Endothelial cell of umbilical vein (primary cell): ENCODE data around the gene ST6GALNAC2. TPM values are rescaled to one million over a fixed set of nuclear protein-coding genes. Genes with fewer than 3 reads are reported as not detected.

Experiments
- BruUV-seq: library from RNA; stranded (reverse); fragments of 400-500 nt; replicated peaks from 2 replicates; lab custom pipeline; 2021; lab: Mats Ljungman, UMichigan
- CTCF ChIA-PET: fragments of 300-600, 350-600 bp; sonication (Branson Sonifier 250); formaldehyde crosslinking; loops from one replicate; lab custom pipeline; 2021; ENCODE audit warnings: antibody characterized with exemption, inconsistent platforms; lab: Charles Lee
- POLR2A ChIA-PET: fragments of 300-600, 350-600 bp; sonication (Branson Sonifier 250); formaldehyde crosslinking; loops from one replicate; lab custom pipeline; 2021; ENCODE audit warnings: antibody characterized with exemption, inconsistent platforms; lab: Charles Lee
- DNase-seq: peaks from one replicate; pipeline ENCODE4 v3.0.0-alpha.2; 2011; ENCODE audit warnings: low read depth, low spot score
- FAIRE-seq: peaks from 2 replicates; lab custom pipeline; 2011; peaks lifted over from hg19 to GRCh38; lab: Jason Lieb, UNC
- H2AFZ ChIP-seq: 2 replicates; pipeline ENCODE4 v1.6.0; 2012; ENCODE audit warnings: low read depth, low read length, control low read depth, inconsistent platforms
- H3K27ac ChIP-seq: 2 replicates; pipeline ENCODE4 v1.5.1; 2011; ENCODE audit warnings: low read depth, mild to moderate bottlenecking, control low read depth, low read length, moderate library complexity; ENCODE audit not compliant: insufficient read depth
- H3K27me3 ChIP-seq, 2 experiments: 2 replicates each; pipeline versions ENCODE4 v1.6.0 to v1.6.1; 2011; ENCODE audit warnings: low read length in 2 of 2, mixed read lengths in 1 of 2; ENCODE audit not compliant: control insufficient read depth in 2 of 2, insufficient read depth in 2 of 2
- H3K36me3 ChIP-seq, 2 experiments: 2 replicates in 1 of 2; 3 replicates in 1 of 2; pipeline ENCODE4 v1.5.1; 2011; ENCODE audit warnings: low read length in 2 of 2, mild to moderate bottlenecking in 1 of 2, moderate library complexity in 1 of 2; ENCODE audit not compliant: control insufficient read depth in 2 of 2, insufficient read depth in 2 of 2; ENCODE audit errors: extremely low read depth in 1 of 2
- H3K4me1 ChIP-seq: 3 replicates; pipeline ENCODE4 v1.5.1; 2011; ENCODE audit warnings: mild to moderate bottlenecking, low read length; ENCODE audit not compliant: control insufficient read depth, insufficient read depth; ENCODE audit errors: extremely low read depth
- H3K4me2 ChIP-seq: 2 replicates; pipeline ENCODE4 v1.6.1; 2011; ENCODE audit warnings: low read length, control low read depth, mixed read lengths; ENCODE audit not compliant: insufficient read depth
- H3K4me3 ChIP-seq, 3 experiments: fragments of 200-600 bp in 1 of 3; sonication (generic), shearing (Covaris generic) in 1 of 3; replicated peaks in 1 of 3; 2 replicates each; pipeline ENCODE4 v1.5.1; 2011 to 2016; ENCODE audit warnings: control low read depth in 3 of 3, low read length in 3 of 3, mild to moderate bottlenecking in 2 of 3, inconsistent platforms in 1 of 3, low read depth in 1 of 3, moderate library complexity in 1 of 3; ENCODE audit not compliant: insufficient read depth in 1 of 3
- H3K79me2 ChIP-seq: 2 replicates; pipeline ENCODE4 v1.6.0; 2012; ENCODE audit warnings: low read length, inconsistent platforms; ENCODE audit not compliant: control insufficient read depth, insufficient read depth
- H3K9ac ChIP-seq: replicated peaks from 2 replicates; pipeline ENCODE3; 2011; ENCODE audit warnings: low read length, control low read depth; ENCODE audit not compliant: insufficient read depth; ENCODE audit errors: extremely low read depth
- H3K9me1 ChIP-seq: replicated peaks from 3 replicates; pipeline ENCODE4 v1.6.0; 2011; ENCODE audit warnings: mild to moderate bottlenecking, low read length; ENCODE audit not compliant: control insufficient read depth, insufficient read depth; ENCODE audit errors: extremely low read depth
- H3K9me3 ChIP-seq: replicated peaks from 2 replicates; pipeline ENCODE4 v1.5.1; 2012; ENCODE audit warnings: low read length, inconsistent platforms; ENCODE audit not compliant: control insufficient read depth, insufficient read depth
- H4K20me1 ChIP-seq: replicated peaks from 2 replicates; pipeline ENCODE3; 2011; ENCODE audit warnings: mild to moderate bottlenecking, low read length; ENCODE audit not compliant: control insufficient read depth, insufficient read depth; ENCODE audit errors: extremely low read depth
- CTCF ChIP-seq, 2 donors: IDR thresholded peaks; 1 replicate in 1 of 2; 2 replicates in 1 of 2; pipeline ENCODE4 v1.5.1; 2011; ENCODE audit warnings: low read length in 2 of 2, mild to moderate bottlenecking in 2 of 2, moderate library complexity in 2 of 2, control low read depth in 1 of 2, inconsistent platforms in 1 of 2, low read depth in 1 of 2; ENCODE audit not compliant: insufficient read depth in 1 of 2; ENCODE audit errors: extremely low read depth in 1 of 2
- EZH2 ChIP-seq: IDR thresholded peaks from 2 replicates; pipeline ENCODE4 v1.6.1; 2012; ENCODE audit warnings: borderline replicate concordance, low read depth, mild to moderate bottlenecking, moderate library complexity, low read length, inconsistent platforms; ENCODE audit not compliant: severe bottlenecking
- FOS ChIP-seq: IDR thresholded peaks from 2 replicates; pipeline ENCODE4 v1.6.1; 2011; ENCODE audit warnings: mild to moderate bottlenecking, low read length, moderate library complexity, borderline replicate concordance; ENCODE audit not compliant: insufficient read depth
- GATA2 ChIP-seq: IDR thresholded peaks from 2 replicates; pipeline ENCODE4 v1.7.0; 2011; ENCODE audit warnings: low read depth, mild to moderate bottlenecking, moderate library complexity, mixed read lengths, low read length; ENCODE audit not compliant: insufficient read length, insufficient read depth
- JUN ChIP-seq: IDR thresholded peaks from 2 replicates; pipeline ENCODE4 v1.6.1; 2011; ENCODE audit warnings: borderline replicate concordance, low read depth; ENCODE audit not compliant: insufficient read length, insufficient read depth
- MYC ChIP-seq: IDR thresholded peaks from one replicate; pipeline ENCODE4 v1.6.1; 2011; ENCODE audit warnings: mild to moderate bottlenecking, low read depth, low read length
- POLR2A ChIP-seq: IDR thresholded peaks from 2 replicates; pipeline ENCODE4 v1.6.1; 2012; ENCODE audit warnings: low read depth, mild to moderate bottlenecking, control low read depth, low read length
- POLR2AphosphoS5 ChIP-seq: IDR thresholded peaks from 2 replicates; pipeline ENCODE4 v1.6.1; 2012; ENCODE audit warnings: low read depth, mild to moderate bottlenecking, control low read depth, low read length, moderate library complexity; ENCODE audit not compliant: insufficient read depth
- dilution Hi-C: fragments of 300-500 bp; cut with MboI; formaldehyde crosslinking; loops from one replicate; pipeline ENCODE4 v1.15.0; 2019; ENCODE audit warnings: low sequenced_read_pairs; ENCODE audit not compliant: extremely low pct_ligation_motif_present
- intact Hi-C: fragments of 100-400 bp; cut with micrococcal nuclease; formaldehyde crosslinking; loops from one replicate; pipeline ENCODE4 v1.10.0; 2022
- polyA plus RNA-seq, 4 experiments: library from polyadenylated mRNA; depleted of rRNA in 3 of 4; stranded (reverse) in 3 of 4; unstranded in 1 of 4; fragments of >200 nt; gene quantifications; 2 replicates each; pipeline versions ENCODE4 v1.2.1 to v1.2.3, GENCODE V29; 2011 to 2012; ENCODE audit warnings: missing spikeins in 1 of 4
- total RNA-seq: library from RNA; stranded (reverse); gene quantifications from 2 replicates; pipeline ENCODE4 v1.2.3, GENCODE V29; 2021
- TF ChIP-seq, protein P1 (sequence below): IDR thresholded peaks from 2 replicates; pipeline ENCODE4 v1.6.1; 2011; ENCODE audit not compliant: insufficient read depth, insufficient read length

Gene ST6GALNAC2
- total and polyA plus RNA-seq, 2 donors (not counting 3 experiments of a cell fraction or from before 2014, with no cell fraction given), result 0.59 to 1.7 TPM

GRCh38 chr17:76547642-76548202 lies 37.9 kb downstream of the ST6GALNAC2 start:
- dilution Hi-C loops, result no loop called here
- no TSS peak for BruUV-seq
- no peak for DNase-seq
- Histone ChIP-seq H3K9ac (no peak overlapping the region), H3K27me3 (peaks cover 0 to 3% of the 10 kb centered on the region in 2 experiments), H3K4me2 (no peak overlapping the region), H2AFZ (no peak overlapping the region), H3K9me3 (no peaks in the 10 kb centered on the region), H3K9me1 (no peaks in the 10 kb centered on the region), H3K36me3 (no peaks in the 10 kb centered on the region), H3K4me1 (peaks cover 12% of the 10 kb centered on the region), H3K4me3 (no peak overlapping the region), H4K20me1 (no peaks in the 10 kb centered on the region), H3K79me2 (no peaks in the 10 kb centered on the region), H3K27ac (no peak overlapping the region)
- ChIA-PET POLR2A (no interaction called here), CTCF (interaction anchor here (1.6 to 5.6 kb wide), 6 partner anchors 9 to 77 kb away, joined by 4 to 106 read pairs (median 28); no protein-coding TSS in a partner anchor)
- no peak for TF ChIP-seq GATA2
- TF ChIP-seq POLR2AphosphoS5, result no peak
- no peak for TF ChIP-seq FOS
- TF ChIP-seq EZH2, result no peak
- TF ChIP-seq, protein P1, sequence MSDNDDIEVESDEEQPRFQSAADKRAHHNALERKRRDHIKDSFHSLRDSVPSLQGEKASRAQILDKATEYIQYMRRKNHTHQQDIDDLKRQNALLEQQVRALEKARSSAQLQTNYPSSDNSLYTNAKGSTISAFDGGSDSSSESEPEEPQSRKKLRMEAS, result no peak
- no peak for TF ChIP-seq CTCF (IDR thresholded peaks at IDR 0.05; ENCODE audit: extremely low read depth in 1 of 2, insufficient read depth in 1 of 2, low read depth in 1 of 2, low read length in 2 of 2)
- no peak for TF ChIP-seq MYC
- no peak for TF ChIP-seq POLR2A
- TF ChIP-seq JUN, result no peak
- no peak for FAIRE-seq
- intact Hi-C loops, result loop anchor here (1.0 kb wide), 1 partner anchor 24 kb away; no protein-coding TSS in a partner anchor
